ENCODE measurements around the gene PTGES3L.
"Not testable (repeated sequence)": the region's sequence is repeated elsewhere in the genome, so short reads cannot be mapped to it uniquely, and the experiment has no call there.

Gene PTGES3L

GRCh38 chr17:42980274-42980765, 440 bp upstream of the PTGES3L start, which contains the start of gene RUNDC1:
TSS of gene RUNDC1 (plus strand) at chr17:42980565. CDS start at chr17:42980577, 12 bp downstream.
- DNase-seq, result peak; percentile 82

GRCh38 chr17:42975701-42976100, 4.2 kb downstream of the PTGES3L start:
- DNase-seq, result not testable (repeated sequence)

GRCh38 chr17:42975265-42975664, 4.6 kb downstream of the PTGES3L start:
- DNase-seq, result no peak

- DNase-seq, result not testable (repeated sequence)
These were observed 6.6 kb downstream of the PTGES3L start for GRCh38 chr17:42973323-42973722.

GRCh38 chr17:42971589-42971988, 8.3 kb downstream of the PTGES3L start:
- no peak for DNase-seq

- DNase-seq, result peak; percentile 1
These were observed 10.8 kb downstream of the PTGES3L start for GRCh38 chr17:42969001-42969581.

GRCh38 chr17:42967925-42968324, 12.0 kb downstream of the PTGES3L start:
- DNase-seq, result no peak

GRCh38 chr17:42964161-42964932, 15.5 kb downstream of the PTGES3L start, which contains the start of gene AARSD1:
TSS of gene AARSD1 (minus strand) at chr17:42964454. CDS start at chr17:42964440, 14 bp downstream.
- DNase-seq, result peak; percentile 83

GRCh38 chr17:42953669-42954068, 26.2 kb downstream of the PTGES3L start:
- DNase-seq, result no peak

- no peak for DNase-seq
These were observed 29.7 kb downstream of the PTGES3L start for GRCh38 chr17:42950044-42950783.

- DNase-seq, result no peak
These were observed 33.1 kb downstream of the PTGES3L start for GRCh38 chr17:42946812-42947211.

GRCh38 chr17:42944211-42944610, 35.7 kb downstream of the PTGES3L start:
- DNase-seq, result no peak

- DNase-seq, result peak; percentile 64
These were observed 41.9 kb downstream of the PTGES3L start for GRCh38 chr17:42937712-42938596.

- DNase-seq, result no peak
These were observed 50.4 kb downstream of the PTGES3L start for GRCh38 chr17:42929497-42929844.

- no peak for DNase-seq
These were observed 51.0 kb downstream of the PTGES3L start for GRCh38 chr17:42928714-42929496.

GRCh38 chr17:42924891-42925290, 55.0 kb downstream of the PTGES3L start:
- no peak for DNase-seq

- not testable (repeated sequence) for DNase-seq
These were observed 56.4 kb downstream of the PTGES3L start for GRCh38 chr17:42923472-42923871.

GRCh38 chr17:42922294-42922693, 57.6 kb downstream of the PTGES3L start:
- no peak for DNase-seq

GRCh38 chr17:42920922-42921321, 59.0 kb downstream of the PTGES3L start:
- peak; percentile 22 for DNase-seq

- DNase-seq, result no peak
These were observed 59.6 kb downstream of the PTGES3L start for GRCh38 chr17:42920106-42920900.

Measured in NCI-H1105 treated with DMSO at 0.1 percent for 48 hours (cell line).